ENCODE data around the gene MTG1. TPM values are rescaled to one million over a fixed set of nuclear protein-coding genes. Genes with fewer than 3 reads are reported as not detected.
"Not testable (repeated sequence)": the region's sequence is repeated elsewhere in the genome, so short reads cannot be mapped to it uniquely, and the experiment has no call there.

The MTG1 gene
- total and polyA plus RNA-seq, 3 donors from 2014 or later = 72.9 to 84.8 (median 76.1) TPM

GRCh38 chr10:133421336-133422222 is 27.6 kb downstream of the MTG1 start:
- Histone ChIP-seq H3K27ac (no peak overlapping the region), H3K4me1 (no peaks in the 10 kb centered on the region), H3K27me3 (no peaks in the 10 kb centered on the region), H3K36me3 (ENCODE audit: low read depth, missing control alignments) (no peaks in the 10 kb centered on the region), H3K4me3 (no peak overlapping the region), H3K9me3 (no peaks in the 10 kb centered on the region)
- no peak for TF ChIP-seq POLR2A (IDR thresholded peaks at IDR 0.05)
- TF ChIP-seq, protein P1, sequence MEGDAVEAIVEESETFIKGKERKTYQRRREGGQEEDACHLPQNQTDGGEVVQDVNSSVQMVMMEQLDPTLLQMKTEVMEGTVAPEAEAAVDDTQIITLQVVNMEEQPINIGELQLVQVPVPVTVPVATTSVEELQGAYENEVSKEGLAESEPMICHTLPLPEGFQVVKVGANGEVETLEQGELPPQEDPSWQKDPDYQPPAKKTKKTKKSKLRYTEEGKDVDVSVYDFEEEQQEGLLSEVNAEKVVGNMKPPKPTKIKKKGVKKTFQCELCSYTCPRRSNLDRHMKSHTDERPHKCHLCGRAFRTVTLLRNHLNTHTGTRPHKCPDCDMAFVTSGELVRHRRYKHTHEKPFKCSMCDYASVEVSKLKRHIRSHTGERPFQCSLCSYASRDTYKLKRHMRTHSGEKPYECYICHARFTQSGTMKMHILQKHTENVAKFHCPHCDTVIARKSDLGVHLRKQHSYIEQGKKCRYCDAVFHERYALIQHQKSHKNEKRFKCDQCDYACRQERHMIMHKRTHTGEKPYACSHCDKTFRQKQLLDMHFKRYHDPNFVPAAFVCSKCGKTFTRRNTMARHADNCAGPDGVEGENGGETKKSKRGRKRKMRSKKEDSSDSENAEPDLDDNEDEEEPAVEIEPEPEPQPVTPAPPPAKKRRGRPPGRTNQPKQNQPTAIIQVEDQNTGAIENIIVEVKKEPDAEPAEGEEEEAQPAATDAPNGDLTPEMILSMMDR (IDR thresholded peaks at IDR 0.05) = no peak
- DNase-seq = no peak
- intact Hi-C loops (cut with DNase I; ENCODE audit: low total_unique reads) = loop anchor here (10.0 kb wide), 1 partner anchor 153 kb away; no protein-coding TSS in a partner anchor
- WGBS, 2 donors = 75 to 90% methylated on average over 7 to 13 of the region's 17 CpGs

DNA sequence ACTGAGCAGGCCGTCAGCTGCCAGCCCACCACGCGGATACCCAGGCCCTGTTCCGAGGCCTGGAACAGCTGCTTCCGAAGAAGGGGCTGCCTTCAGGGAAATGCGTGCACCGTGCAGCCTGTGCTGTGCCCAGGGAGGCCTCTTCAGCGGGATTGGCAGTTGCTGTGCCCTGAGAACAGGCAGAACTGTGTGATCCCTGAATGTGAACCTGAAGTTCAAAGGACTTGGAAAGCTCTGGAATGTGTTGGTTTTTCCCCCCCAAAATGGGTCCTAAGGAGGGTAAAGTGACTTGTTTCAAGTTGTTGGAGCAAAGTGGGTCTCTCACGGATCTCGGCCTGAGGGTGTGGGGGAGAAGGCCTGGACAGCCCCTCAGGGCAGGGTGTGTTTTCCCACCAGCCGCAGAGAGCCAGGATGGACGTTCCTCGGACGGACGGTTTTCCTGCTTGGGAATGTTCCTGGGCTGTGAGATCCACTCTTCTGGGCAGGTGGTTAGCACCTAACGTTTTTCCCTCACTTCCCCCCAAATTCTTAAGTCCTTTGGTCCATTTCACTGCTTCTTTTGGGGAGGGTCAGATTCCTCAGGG is 28.4 kb downstream of the MTG1 start:
- no peaks in the 10 kb centered on the region for H3K27me3 ChIP-seq
- H3K36me3 ChIP-seq (ENCODE audit: low read depth, missing control alignments) = no peaks in the 10 kb centered on the region
- H3K4me1 ChIP-seq = no peaks in the 10 kb centered on the region
- H3K9me3 ChIP-seq = no peaks in the 10 kb centered on the region
- TF ChIP-seq, protein P1 (IDR thresholded peaks at IDR 0.05) = no peak
- TF ChIP-seq POLR2A (IDR thresholded peaks at IDR 0.05) = no peak
- 60 to 69% methylated on average over 12 to 16 of the region's 16 CpGs for WGBS, 2 donors
- no peak for DNase-seq
- no peak overlapping the region for H3K4me3 ChIP-seq
- no peak overlapping the region for H3K27ac ChIP-seq
- intact Hi-C loops (cut with DNase I; ENCODE audit: low total_unique reads) = loop anchor here (10.0 kb wide), 1 partner anchor 152 kb away; no protein-coding TSS in a partner anchor

- Histone ChIP-seq H3K9me3 (no peaks in the 10 kb centered on the region), H3K4me1 (no peaks in the 10 kb centered on the region), H3K36me3 (ENCODE audit: low read depth, missing control alignments) (no peaks in the 10 kb centered on the region), H3K4me3 (no peak overlapping the region), H3K27me3 (no peaks in the 10 kb centered on the region), H3K27ac (no peak overlapping the region)
- no peak for DNase-seq
- no peak for TF ChIP-seq POLR2A (IDR thresholded peaks at IDR 0.05)
- TF ChIP-seq, protein P1 (IDR thresholded peaks at IDR 0.05) = no peak
- intact Hi-C loops (cut with DNase I; ENCODE audit: low total_unique reads) = loop anchor here (10.0 kb wide), 1 partner anchor 152 kb away; no protein-coding TSS in a partner anchor
- WGBS, 2 donors = 18 to 26% methylated on average over 19 to 42 of the region's 88 CpGs
Measured at GRCh38 chr10:133422807-133423771, 29.1 kb downstream of the MTG1 start.

GRCh38 chr10:133424102-133424501 is 30.1 kb downstream of the MTG1 start:
- H3K27me3 ChIP-seq; H3K27ac ChIP-seq; H3K36me3 ChIP-seq (ENCODE audit: low read depth, missing control alignments); H3K9me3 ChIP-seq; H3K4me1 ChIP-seq; H3K4me3 ChIP-seq; DNase-seq: not testable (repeated sequence)
- no CpG with 5 or more reads among the region's 46 CpGs for WGBS, 2 donors
- intact Hi-C loops (cut with DNase I; ENCODE audit: low total_unique reads) = loop anchor here (10.0 kb wide), 1 partner anchor 151 kb away; no protein-coding TSS in a partner anchor

DNA sequence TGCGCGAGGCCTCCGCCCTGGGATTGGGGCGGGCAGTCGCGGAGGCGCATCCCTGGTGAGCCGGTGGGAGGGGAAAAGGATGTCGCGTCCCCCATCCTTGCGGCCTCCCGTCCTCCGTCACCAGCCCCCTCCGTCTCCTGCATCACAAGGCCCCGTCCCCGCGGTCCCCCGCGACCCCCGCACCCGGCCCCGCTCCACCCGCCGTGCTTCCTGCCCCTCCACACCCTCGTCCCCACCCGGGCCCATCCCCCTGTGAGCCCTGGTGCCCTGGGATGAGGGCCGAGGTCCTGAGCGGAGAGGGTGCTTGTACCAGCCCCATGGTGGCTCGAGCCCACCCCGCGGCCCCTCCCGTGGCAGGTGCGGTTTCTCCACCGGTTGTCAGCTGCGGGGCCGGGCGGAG is 30.6 kb downstream of the MTG1 start, which contains the start of gene SPRN:
Gene SPRN (minus strand): TSS at position 25 of the 400 bp plus-strand sequence. CDS start 944 bp downstream, outside the sequence.
- H3K4me3 ChIP-seq; H3K36me3 ChIP-seq (ENCODE audit: low read depth, missing control alignments); H3K27ac ChIP-seq; H3K9me3 ChIP-seq; H3K4me1 ChIP-seq; H3K27me3 ChIP-seq; DNase-seq: not testable (repeated sequence)
- WGBS, 2 donors = 21% methylated on average over 14 of the region's 37 CpGs; no CpG with 5 or more reads in 1 of the 2 donors
- intact Hi-C loops (cut with DNase I; ENCODE audit: low total_unique reads) = loop anchor here (10.0 kb wide), 1 partner anchor 150 kb away; no protein-coding TSS in a partner anchor

GRCh38 chr10:133429571-133429970 is 35.6 kb downstream of the MTG1 start:
- H3K27ac ChIP-seq = not testable (repeated sequence)
- intact Hi-C loops (cut with DNase I; ENCODE audit: low total_unique reads) = loop anchor here (10.0 kb wide), 1 partner anchor 145 kb away; no protein-coding TSS in a partner anchor

DNA sequence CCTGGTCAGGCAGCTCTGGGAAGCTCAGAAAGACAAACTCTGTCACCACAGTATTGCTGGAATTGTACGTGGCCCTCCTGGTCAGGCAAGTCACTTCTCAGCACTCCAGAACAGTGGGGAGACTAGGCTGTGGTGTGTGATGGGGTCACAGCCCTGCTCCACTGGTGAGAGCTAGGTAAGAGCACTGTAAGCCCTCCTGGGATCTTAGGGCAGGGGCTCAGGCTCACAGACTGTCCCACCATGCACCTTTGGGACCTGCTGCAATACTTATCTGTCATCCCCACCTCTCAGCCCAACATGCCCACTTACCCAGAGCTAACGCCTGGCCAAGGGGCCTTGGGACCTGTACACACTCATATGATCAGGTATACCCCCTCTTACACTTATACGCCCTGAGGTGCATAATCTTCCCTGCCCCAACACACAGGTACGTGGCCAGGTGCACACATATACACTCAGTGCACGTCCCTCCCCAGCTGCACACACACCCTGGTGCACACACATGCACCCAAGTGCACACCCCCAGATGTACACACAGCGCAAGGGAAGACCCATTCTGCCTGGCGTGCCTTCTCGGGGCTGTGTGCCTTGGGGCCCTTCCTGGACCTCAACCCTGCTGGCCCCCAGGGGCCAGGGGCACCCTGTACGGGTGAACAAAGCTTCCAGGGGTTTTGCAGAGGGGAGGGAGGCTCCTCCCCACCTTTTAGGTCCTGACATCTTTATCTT is 38.1 kb downstream of the MTG1 start:
- 40 to 63% methylated on average over 1 to 7 of the region's 9 CpGs for WGBS, 2 donors

More at GRCh38 chr10:133429571-133429970, 35.6 kb downstream of the MTG1 start:
- H3K4me1 ChIP-seq; H3K4me3 ChIP-seq; H3K9me3 ChIP-seq; H3K36me3 ChIP-seq (ENCODE audit: low read depth, missing control alignments); DNase-seq; H3K27me3 ChIP-seq: not testable (repeated sequence)
- WGBS, 2 donors = 86 to 89% methylated on average over 2 to 4 of the region's 4 CpGs

More for the DNA sequence above, 38.1 kb downstream of the MTG1 start:
- H3K36me3 ChIP-seq (ENCODE audit: low read depth, missing control alignments); intact Hi-C loops (cut with DNase I; ENCODE audit: low total_unique reads); H3K4me3 ChIP-seq; DNase-seq; H3K27ac ChIP-seq; H3K27me3 ChIP-seq; H3K4me1 ChIP-seq; H3K9me3 ChIP-seq: not testable (repeated sequence)
